Stomach smooth muscle (tissue), 2 donors: ENCODE data around the gene CNNM3.

Experiments used
- H3K27ac ChIP-seq: one replicate; pipeline ENCODE4 v1.7.0; 2013; ENCODE audit warnings: mild to moderate bottlenecking, low read length, inconsistent platforms
- H3K27me3 ChIP-seq, 2 donors: one replicate each; pipeline ENCODE4 v1.7.0; 2013; ENCODE audit warnings: low read length in 2 of 2; ENCODE audit not compliant: insufficient read depth in 2 of 2, control insufficient read depth in 1 of 2
- H3K36me3 ChIP-seq, 2 donors: one replicate each; pipeline ENCODE4 v1.7.0; 2013; ENCODE audit warnings: low read length in 2 of 2; ENCODE audit not compliant: control insufficient read depth in 2 of 2, insufficient read depth in 2 of 2
- H3K4me1 ChIP-seq: one replicate; pipeline ENCODE4 v1.7.0; 2013; ENCODE audit warnings: low read length; ENCODE audit not compliant: control insufficient read depth, insufficient read depth
- H3K4me3 ChIP-seq, 2 donors: one replicate each; pipeline ENCODE4 v1.7.0; 2013; ENCODE audit warnings: low read length in 2 of 2
- H3K9ac ChIP-seq, 2 donors: one replicate each; pipeline ENCODE4 v1.7.0; 2013; ENCODE audit warnings: low read length in 2 of 2, mild to moderate bottlenecking in 1 of 2
- H3K9me3 ChIP-seq, 2 donors: one replicate each; pipeline ENCODE4 v1.7.0; 2013; ENCODE audit warnings: low read length in 2 of 2; ENCODE audit not compliant: control insufficient read depth in 2 of 2
- donor health status: healthy.
- donor health status: Pancreatic carcinoma.

CNNM3 gene

DNA sequence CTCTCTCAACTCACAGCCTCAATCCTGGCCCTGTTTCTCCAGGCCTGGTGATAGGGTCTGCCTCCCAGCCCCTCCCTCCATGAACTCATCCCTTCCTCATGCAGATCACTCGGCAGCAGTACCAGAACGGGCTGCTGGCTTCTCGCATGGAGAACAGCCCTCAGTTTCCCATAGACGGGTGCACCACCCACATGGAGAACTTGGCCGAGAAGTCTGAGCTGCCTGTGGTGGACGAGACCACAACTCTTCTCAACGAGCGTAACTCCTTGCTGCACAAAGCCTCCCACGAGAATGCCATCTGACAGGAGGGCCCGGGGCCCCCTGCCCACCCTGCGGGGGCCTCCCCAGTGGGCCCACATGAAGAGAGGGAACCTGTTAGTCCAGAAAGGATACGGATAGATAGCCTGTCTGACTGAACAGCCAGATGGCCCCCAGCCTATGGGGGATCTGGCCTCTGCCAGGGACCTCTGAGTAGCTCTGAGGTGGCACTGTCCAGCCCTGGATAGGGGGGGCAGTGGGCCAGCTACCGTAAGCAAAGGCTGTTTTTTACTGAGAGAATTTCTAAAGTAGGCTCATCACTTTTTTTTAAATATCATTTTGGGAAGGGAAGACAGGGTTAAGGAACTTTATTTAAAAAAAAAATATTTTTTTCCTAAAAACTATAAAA lies 6.7 kb upstream of the CNNM3 start:
- Histone ChIP-seq H3K36me3 (peaks cover 3 to 5% of the 10 kb centered on the region in 2 donors), H3K9me3 (no peaks in the 10 kb centered on the region), H3K9ac (no peak overlapping the region), H3K27ac (no peak overlapping the region), H3K4me3 (no peak overlapping the region), H3K4me1 (peaks cover 7% of the 10 kb centered on the region), H3K27me3 (no peaks in the 10 kb centered on the region)

GRCh38 chr2:96809951-96810782 lies 5.9 kb upstream of the CNNM3 start:
- H3K9me3 ChIP-seq, result no peaks in the 10 kb centered on the region
- H3K4me3 ChIP-seq, result no peak overlapping the region
- H3K4me1 ChIP-seq, result peaks cover 7% of the 10 kb centered on the region
- no peaks in the 10 kb centered on the region for H3K27me3 ChIP-seq
- no peak overlapping the region for H3K9ac ChIP-seq
- H3K36me3 ChIP-seq, result peaks cover 3 to 5% of the 10 kb centered on the region in 2 donors
- no peak overlapping the region for H3K27ac ChIP-seq

- Histone ChIP-seq H3K4me3 (no peak overlapping the region), H3K27me3 (no peaks in the 10 kb centered on the region), H3K27ac (no peak overlapping the region), H3K36me3 (peaks cover 3 to 5% of the 10 kb centered on the region in 2 donors), H3K4me1 (peaks cover 7% of the 10 kb centered on the region), H3K9ac (no peak overlapping the region), H3K9me3 (no peaks in the 10 kb centered on the region)
Measured at GRCh38 chr2:96810783-96811192, 5.3 kb upstream of the CNNM3 start.

GRCh38 chr2:96811917-96812316 lies 4.2 kb upstream of the CNNM3 start:
- no peak overlapping the region for H3K27ac ChIP-seq
- no peaks in the 10 kb centered on the region for H3K27me3 ChIP-seq
- H3K4me1 ChIP-seq, result peaks cover 8% of the 10 kb centered on the region
- H3K36me3 ChIP-seq, result peaks cover 3 to 5% of the 10 kb centered on the region in 2 donors
- H3K9me3 ChIP-seq, result no peaks in the 10 kb centered on the region
- no peak overlapping the region for H3K4me3 ChIP-seq
- H3K9ac ChIP-seq, result no peak overlapping the region

GRCh38 chr2:96813656-96814055 lies 2.4 kb upstream of the CNNM3 start:
- H3K36me3 ChIP-seq, result peaks cover under 1 to 5% of the 10 kb centered on the region in 2 donors
- no peak overlapping the region for H3K4me3 ChIP-seq
- H3K27ac ChIP-seq, result no peak overlapping the region
- H3K9ac ChIP-seq, result no peak overlapping the region
- peaks cover 25% of the 10 kb centered on the region for H3K4me1 ChIP-seq
- H3K27me3 ChIP-seq, result no peaks in the 10 kb centered on the region
- H3K9me3 ChIP-seq, result no peaks in the 10 kb centered on the region

GRCh38 chr2:96815326-96816126 lies 542 bp upstream of the CNNM3 start:
- H3K9me3 ChIP-seq, result no peaks in the 10 kb centered on the region

GRCh38 chr2:96816836-96817702 lies 1.0 kb downstream of the CNNM3 start:
- Histone ChIP-seq H3K36me3 (peaks cover 0 to 4% of the 10 kb centered on the region in 2 donors), H3K27me3 (no peaks in the 10 kb centered on the region), H3K4me1 (peaks cover 45% of the 10 kb centered on the region), H3K9ac (peak overlapping the region; percentile 8 to 64), H3K27ac (peak overlapping the region; percentile 37), H3K4me3 (peak overlapping the region; percentile 65 to 87), H3K9me3 (no peaks in the 10 kb centered on the region)

More at GRCh38 chr2:96815326-96816126, 542 bp upstream of the CNNM3 start:
- Histone ChIP-seq H3K4me1 (peaks cover 44% of the 10 kb centered on the region), H3K36me3 (peaks cover 0 to 5% of the 10 kb centered on the region in 2 donors), H3K27me3 (no peaks in the 10 kb centered on the region), H3K9ac (peak overlapping the region; percentile 58 to 69), H3K27ac (peak overlapping the region; percentile 69), H3K4me3 (peak overlapping the region; percentile 73 to 87)

DNA sequence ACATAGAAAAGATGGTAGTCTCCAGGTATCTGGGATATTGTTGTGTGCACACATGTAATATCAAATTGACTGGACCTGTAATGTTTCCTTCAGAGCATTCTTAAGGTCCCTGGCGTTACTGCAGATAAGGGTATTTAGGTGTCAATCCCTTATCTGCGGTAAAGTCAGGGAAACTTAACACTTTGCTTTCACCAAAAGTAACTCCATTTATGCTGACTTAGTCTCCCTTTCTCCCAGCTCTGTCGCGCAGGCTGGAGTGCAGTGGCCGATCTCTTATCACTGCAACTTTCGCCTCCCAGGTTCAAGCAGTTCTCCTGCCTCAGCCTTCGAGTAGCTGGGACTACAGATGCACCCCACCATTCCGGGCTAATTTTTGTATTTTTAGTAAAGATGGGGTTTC lies 1.8 kb downstream of the CNNM3 start:
- Histone ChIP-seq H3K36me3 (peaks cover 0 to 2% of the 10 kb centered on the region in 2 donors), H3K4me1 (peaks cover 43% of the 10 kb centered on the region), H3K4me3 (peak overlapping the region; percentile 65 to 87), H3K9me3 (no peaks in the 10 kb centered on the region), H3K27me3 (no peaks in the 10 kb centered on the region), H3K27ac (no peak overlapping the region), H3K9ac (peak overlapping the region; percentile 8 to 64)

GRCh38 chr2:96819128-96819875 lies 3.2 kb downstream of the CNNM3 start:
- H3K36me3 ChIP-seq, result peaks cover 0 to 2% of the 10 kb centered on the region in 2 donors
- no peak overlapping the region for H3K9ac ChIP-seq
- H3K9me3 ChIP-seq, result no peaks in the 10 kb centered on the region
- no peak overlapping the region for H3K27ac ChIP-seq
- H3K4me1 ChIP-seq, result peaks cover 54% of the 10 kb centered on the region
- no peaks in the 10 kb centered on the region for H3K27me3 ChIP-seq
- peak overlapping the region; percentile 1 to 52 for H3K4me3 ChIP-seq
